Endothelial cell (in vitro differentiated cells): ENCODE data around the gene DNM1. TPM values are rescaled to one million over a fixed set of nuclear protein-coding genes. Genes with fewer than 3 reads are reported as not detected.

Source experiments
- DNase-seq: peaks from one replicate; pipeline ENCODE4 v3.0.0; 2021; ENCODE audit warnings: low spot score
- H3K27ac Mint-ChIP-seq: one replicate; pipeline ENCODE4 v1.8.0; 2021; ENCODE audit warnings: mixed read lengths, inconsistent platforms; ENCODE audit not compliant: unreplicated experiment
- H3K27me3 Mint-ChIP-seq: one replicate; pipeline ENCODE4 v1.8.0; 2021; ENCODE audit warnings: mild to moderate bottlenecking, moderate library complexity, mixed read lengths, inconsistent platforms; ENCODE audit not compliant: unreplicated experiment
- H3K36me3 Mint-ChIP-seq: one replicate; pipeline ENCODE4 v1.8.0; 2021; ENCODE audit warnings: mild to moderate bottlenecking, low read depth, mixed read lengths, inconsistent platforms; ENCODE audit not compliant: unreplicated experiment
- H3K4me1 Mint-ChIP-seq: one replicate; pipeline ENCODE4 v1.8.0; 2021; ENCODE audit warnings: mild to moderate bottlenecking, mixed read lengths, inconsistent platforms; ENCODE audit not compliant: unreplicated experiment
- H3K4me3 Mint-ChIP-seq: one replicate; pipeline ENCODE4 v1.8.0; 2021; ENCODE audit warnings: mild to moderate bottlenecking, mixed read lengths, inconsistent platforms; ENCODE audit not compliant: unreplicated experiment
- H3K9me3 Mint-ChIP-seq: one replicate; pipeline ENCODE4 v1.8.0; 2021; ENCODE audit warnings: mixed read lengths, inconsistent platforms; ENCODE audit not compliant: unreplicated experiment
- CTCF ChIP-seq: fragments of 200-600 bp; sonication (generic); IDR thresholded peaks from one replicate; pipeline ENCODE4 v1.5.0; 2021; ENCODE audit warnings: antibody characterized with exemption; ENCODE audit not compliant: unreplicated experiment
- long read RNA-seq: library from polyadenylated mRNA; unstranded; transcript quantifications from one replicate; pipeline ENCODE4 v2.0.0, GENCODE V29; 2020; ENCODE audit not compliant: unreplicated experiment
- total RNA-seq: library from RNA; stranded (reverse); fragmentation: NEBNext Ultra II Directional; extraction: Animal tissue kit (Norgen Biotek cat#: 25700); gene quantifications from one replicate; pipeline ENCODE4 v1.2.1, GENCODE V29; 2021; ENCODE audit not compliant: unreplicated experiment

The DNM1 gene
- total RNA-seq = 8.0 TPM
- long read RNA-seq = 0 reads

GRCh38 chr9:128203024-128203706, at the start of gene DNM1:
Gene DNM1, plus strand, starts transcription at chr9:128203379. Its CDS starts 92 bp downstream, at chr9:128203471.
- TF ChIP-seq CTCF = peak; percentile 98
- no peaks in the 10 kb centered on the region for H3K9me3 Mint-ChIP-seq
- peak within 1 kb of the TSS; percentile 89 for H3K4me3 Mint-ChIP-seq
- peak; percentile 79 for DNase-seq
- H3K36me3 Mint-ChIP-seq = peaks cover 10% of the 10 kb centered on the region
- peaks cover 16% of the 10 kb centered on the region for H3K4me1 Mint-ChIP-seq
- peaks cover 15% of the 10 kb centered on the region for H3K27me3 Mint-ChIP-seq
- peak within 1 kb of the TSS; percentile 42 for H3K27ac Mint-ChIP-seq

GRCh38 chr9:128153947-128154695, 49.1 kb upstream of the DNM1 start:
- H3K27me3 Mint-ChIP-seq = peaks cover 4% of the 10 kb centered on the region
- H3K9me3 Mint-ChIP-seq = no peaks in the 10 kb centered on the region
- TF ChIP-seq CTCF = no peak
- peaks cover 5% of the 10 kb centered on the region for H3K4me1 Mint-ChIP-seq
- no peaks in the 10 kb centered on the region for H3K36me3 Mint-ChIP-seq
- no peak overlapping the region for H3K4me3 Mint-ChIP-seq
- DNase-seq = no peak
- H3K27ac Mint-ChIP-seq = no peak overlapping the region

- Mint-ChIP-seq H3K9me3 (no peaks in the 10 kb centered on the region), H3K36me3 (no peaks in the 10 kb centered on the region), H3K4me3 (no peak overlapping the region), H3K27ac (no peak overlapping the region), H3K4me1 (no peaks in the 10 kb centered on the region), H3K27me3 (peaks cover 4% of the 10 kb centered on the region)
- DNase-seq = no peak
- TF ChIP-seq CTCF = no peak
Observed at GRCh38 chr9:128155736-128156500, 47.3 kb upstream of the DNM1 start.

- peaks cover 14% of the 10 kb centered on the region for H3K36me3 Mint-ChIP-seq
- H3K4me1 Mint-ChIP-seq = peaks cover 4% of the 10 kb centered on the region
- H3K4me3 Mint-ChIP-seq = peak overlapping the region; percentile 83
- H3K27me3 Mint-ChIP-seq = peaks cover 6% of the 10 kb centered on the region
- TF ChIP-seq CTCF = no peak
- H3K9me3 Mint-ChIP-seq = no peaks in the 10 kb centered on the region
- peak overlapping the region; percentile 52 for H3K27ac Mint-ChIP-seq
- DNase-seq = no peak
Observed at GRCh38 chr9:128159522-128159783, 43.7 kb upstream of the DNM1 start.
